Measurements from ENCODE around the gene MLPH.

Gene MLPH

GRCh38 chr2:237568121-237568660 lies 81.1 kb downstream of the MLPH start:
- DNase-seq (ENCODE audit: low read depth in 2 of 2): no peak

DNA sequence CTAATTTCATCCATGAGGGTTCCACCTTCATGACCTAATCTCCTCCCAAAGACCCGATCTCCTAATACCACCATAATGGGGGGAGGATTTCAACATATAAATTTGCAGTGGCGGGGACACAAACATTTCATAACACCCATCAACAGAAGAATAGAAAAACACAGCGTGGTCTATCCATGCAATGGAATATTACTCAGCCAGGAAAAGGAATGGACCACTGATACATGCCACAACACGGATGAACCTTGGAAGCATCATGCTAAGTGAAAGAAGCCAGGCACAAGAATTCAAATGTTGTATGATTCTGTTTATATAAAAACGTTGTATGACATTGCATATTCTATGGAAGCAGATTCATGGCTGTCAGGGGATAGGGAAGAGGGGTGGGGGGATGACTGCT lies 82.0 kb downstream of the MLPH start:
- DNase-seq (ENCODE audit: low read depth in 2 of 2): no peak

GRCh38 chr2:237569896-237570295 lies 82.8 kb downstream of the MLPH start:
- DNase-seq (ENCODE audit: low read depth in 2 of 2): no peak

DNA sequence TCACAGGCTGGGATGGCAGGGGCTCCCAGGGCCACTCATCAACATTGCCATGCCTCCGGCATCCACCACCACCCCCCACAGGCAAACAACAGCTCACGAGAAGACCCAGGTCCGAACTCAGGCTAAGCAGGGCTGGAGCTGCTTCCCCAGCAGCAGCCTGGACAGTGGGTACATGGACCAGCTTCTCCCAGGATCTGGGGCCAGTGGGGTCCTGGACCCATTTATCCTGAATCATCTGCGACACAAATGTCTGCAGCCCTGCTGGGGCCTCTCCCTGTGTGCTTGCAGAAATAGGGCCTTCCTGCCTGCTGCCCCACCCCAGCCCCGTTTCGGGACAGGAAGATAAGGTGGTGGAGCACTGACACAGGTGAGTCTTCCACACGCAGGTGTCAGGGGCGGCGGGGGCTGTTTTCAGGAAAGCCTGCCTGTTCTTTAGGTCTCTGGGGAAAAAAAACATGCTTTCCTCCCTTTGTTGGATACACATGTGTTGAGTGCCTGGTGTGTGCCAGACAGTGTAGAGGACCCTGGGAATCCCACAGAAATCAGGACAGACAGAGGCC lies 83.8 kb downstream of the MLPH start:
- DNase-seq (ENCODE audit: low read depth in 2 of 2): no peak

DNA sequence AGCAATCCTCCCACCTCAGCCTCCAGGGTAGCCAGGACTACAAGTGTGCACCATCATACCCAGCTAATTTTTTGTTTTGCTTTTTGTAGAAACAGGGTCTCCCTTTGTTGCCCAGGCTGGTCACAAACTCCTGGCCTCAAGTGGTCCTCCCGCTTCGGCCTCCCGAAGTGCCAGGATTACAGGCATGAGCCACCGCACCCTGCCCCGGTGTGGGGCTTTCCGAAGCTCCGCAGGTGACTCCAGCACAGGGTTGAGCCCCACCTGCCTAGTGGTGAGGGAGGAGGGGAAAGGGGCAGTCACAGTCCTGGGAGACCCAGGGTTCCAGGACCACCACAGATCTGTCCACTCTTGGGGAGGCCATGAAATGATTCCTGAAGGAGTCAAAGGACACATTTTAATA lies 84.5 kb downstream of the MLPH start:
- no peak for DNase-seq (ENCODE audit: low read depth in 2 of 2)

DNA sequence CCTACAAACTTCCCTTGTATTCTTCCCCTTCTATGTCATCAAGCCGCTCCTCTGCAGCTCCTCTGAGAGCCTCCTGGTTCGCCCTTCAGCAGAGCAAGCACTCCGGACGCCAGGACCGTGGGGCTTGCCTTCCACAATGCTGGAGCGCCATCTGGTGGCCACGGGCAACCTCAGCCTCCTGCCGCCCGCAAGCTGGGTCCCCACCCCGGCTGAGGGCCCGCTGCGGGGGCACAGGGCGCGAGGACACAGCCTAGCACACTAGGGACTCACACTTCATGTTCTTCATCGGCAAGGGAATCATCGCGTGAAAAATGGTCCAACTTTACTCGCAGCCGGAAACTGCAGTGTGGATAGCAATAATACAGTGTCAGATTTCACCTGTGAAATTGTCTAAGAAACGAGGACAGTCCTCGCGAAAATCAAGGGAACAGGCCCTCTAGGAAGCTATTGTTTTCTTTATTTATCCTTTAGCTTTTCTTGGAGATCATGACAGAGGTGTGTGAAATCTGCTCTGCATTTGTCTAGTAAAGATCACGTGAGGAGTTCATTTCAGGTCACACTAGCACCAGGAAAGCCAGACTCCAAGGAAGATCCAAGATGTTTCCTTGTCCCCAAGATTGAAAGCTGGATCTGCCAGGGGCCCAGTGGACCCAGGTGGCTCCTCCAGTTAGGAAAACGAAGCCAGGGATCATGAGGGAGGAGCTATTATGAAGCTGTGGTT lies 85.1 kb downstream of the MLPH start:
- DNase-seq (ENCODE audit: low read depth in 2 of 2): peak; percentile 76 to 78

DNA sequence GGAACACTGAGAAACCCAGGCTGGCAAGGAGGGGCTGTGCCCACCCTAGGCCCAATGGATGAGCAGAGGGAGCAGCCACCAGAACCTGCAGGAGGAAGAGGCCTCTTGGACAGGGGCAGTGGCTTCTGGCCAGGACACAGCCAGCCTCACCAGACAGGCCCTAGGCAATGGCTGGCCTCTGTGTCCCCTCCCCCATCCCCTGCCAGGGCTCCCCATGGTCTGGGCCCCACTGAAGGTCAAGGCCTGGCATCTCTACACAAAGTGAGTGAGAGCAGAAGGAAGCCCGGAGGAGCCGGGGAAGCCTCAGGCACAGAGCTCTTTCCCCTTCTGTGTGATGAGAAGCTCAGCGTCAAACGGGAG lies 85.7 kb downstream of the MLPH start:
- no peak for DNase-seq (ENCODE audit: low read depth in 2 of 2)

- no peak for DNase-seq (ENCODE audit: low read depth in 2 of 2)
These were observed 86.8 kb downstream of the MLPH start for GRCh38 chr2:237573721-237574415.

- DNase-seq (ENCODE audit: low read depth in 2 of 2): no peak
These were observed 87.4 kb downstream of the MLPH start for GRCh38 chr2:237574467-237574866.

DNA sequence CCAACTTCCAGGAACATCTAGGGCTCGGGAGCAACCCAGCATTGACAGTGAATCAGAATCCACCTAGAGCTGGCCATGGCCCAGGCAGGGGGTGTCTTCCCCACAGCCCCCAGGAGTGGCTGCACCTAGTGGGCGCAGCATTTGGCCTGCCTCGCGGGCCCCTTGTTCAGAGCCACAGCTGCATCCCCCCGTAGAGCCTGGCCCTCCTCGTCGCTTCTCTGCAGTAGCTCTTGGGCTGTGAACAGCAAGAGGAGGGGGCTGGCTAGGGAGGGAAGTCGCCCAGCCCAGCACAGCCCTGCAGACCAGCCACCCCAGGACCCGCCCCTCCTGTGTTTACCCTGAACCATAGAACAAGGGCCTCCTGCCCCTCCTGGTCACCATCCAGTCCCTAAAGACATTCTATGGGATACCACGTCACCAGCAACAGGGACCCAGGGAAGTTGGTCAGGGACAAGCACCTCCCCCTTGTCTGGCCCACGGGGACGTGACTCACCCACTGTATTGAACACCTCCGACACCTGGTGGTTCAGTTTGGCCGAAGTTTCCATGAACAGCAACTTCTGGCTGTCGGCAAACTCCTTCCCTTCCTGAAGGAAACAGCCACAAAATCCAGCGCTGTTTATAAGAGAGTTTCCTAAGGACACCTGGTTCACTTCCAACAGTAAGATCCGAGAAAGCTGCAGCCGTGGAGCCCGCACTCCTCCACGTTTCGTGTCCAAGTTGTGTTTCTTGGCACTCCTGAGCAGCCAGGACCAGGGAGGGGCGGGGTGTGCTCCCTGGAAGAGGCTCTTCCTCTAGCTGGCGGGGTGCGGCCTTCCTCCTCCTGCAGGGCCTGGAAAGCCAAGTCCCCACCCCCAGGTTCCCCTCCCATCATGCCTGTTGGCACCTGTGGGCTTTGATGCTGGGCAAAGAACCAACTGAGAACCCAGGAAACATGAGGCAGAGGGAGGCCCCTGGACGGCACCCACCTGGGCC lies 88.1 kb downstream of the MLPH start:
- no peak for DNase-seq (ENCODE audit: low read depth in 2 of 2)

DNA sequence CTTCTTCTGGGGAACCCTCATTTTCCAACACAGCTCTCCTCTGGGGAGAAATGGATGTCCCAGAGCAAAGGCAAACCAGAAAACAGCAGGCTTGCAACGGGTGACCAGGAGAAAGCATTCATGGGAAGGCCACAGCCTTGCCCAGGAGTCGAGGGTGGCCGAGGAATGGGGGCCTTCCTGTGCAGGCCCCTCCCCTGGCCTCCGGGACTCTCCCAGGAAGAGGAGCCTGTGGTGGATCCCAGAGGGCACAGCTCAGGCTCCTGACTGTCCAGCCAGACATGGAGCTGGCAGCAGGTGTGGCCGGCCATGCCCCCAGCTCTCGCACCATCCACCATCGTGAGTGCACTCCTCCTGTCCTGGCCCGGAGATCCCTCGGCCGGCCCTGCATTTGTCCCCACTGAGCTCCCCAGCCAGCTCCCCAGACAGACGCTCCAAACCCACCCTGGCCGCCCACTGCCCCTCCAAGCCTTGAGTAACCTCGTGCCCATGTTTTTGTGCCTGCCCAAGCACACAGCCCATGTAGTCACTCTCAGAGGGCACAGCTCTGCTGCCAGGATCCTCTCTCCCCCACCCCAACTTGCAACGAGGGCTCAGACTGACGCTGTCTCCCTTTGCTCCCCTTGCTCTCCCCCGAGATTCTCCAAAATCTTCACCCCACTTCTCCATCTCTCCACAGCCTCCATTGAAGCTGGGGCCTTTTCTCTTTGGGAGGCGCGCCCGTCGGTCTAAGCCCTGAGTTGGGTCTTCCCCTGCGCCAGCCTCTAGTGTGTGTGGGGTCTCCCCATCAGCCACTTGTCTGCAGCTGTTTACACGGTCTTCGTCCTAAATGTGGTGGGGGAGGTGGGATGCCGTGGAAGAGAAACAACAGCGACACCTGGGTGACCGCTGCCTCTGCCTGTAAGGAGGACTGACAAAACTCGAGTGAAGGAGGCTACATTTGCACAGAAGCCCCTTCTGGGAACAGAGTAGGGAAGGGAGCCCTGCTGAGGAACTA lies 89.1 kb downstream of the MLPH start:
- no peak for DNase-seq (ENCODE audit: low read depth in 2 of 2)

DNA sequence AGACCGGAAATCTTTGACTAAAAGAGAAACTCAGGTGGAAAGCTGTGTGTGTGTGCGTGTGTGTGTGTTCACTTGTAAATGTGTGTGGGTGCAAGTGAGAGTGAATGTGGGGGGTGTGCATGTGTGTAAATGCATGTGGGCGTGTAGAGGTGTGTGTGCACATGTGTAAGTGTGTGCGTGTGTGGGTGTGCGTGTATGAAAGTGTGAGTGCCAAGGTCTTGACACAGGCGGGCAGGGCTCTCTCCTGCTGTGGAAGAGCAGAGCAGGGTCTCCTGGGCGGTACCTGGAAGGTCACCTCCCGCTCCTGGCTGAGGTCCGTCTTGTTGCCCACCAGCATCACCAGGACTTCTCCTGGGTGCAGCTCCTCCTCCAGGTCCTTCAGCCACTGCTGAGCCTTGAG lies 89.9 kb downstream of the MLPH start:
- DNase-seq (ENCODE audit: low read depth in 2 of 2): no peak

DNA sequence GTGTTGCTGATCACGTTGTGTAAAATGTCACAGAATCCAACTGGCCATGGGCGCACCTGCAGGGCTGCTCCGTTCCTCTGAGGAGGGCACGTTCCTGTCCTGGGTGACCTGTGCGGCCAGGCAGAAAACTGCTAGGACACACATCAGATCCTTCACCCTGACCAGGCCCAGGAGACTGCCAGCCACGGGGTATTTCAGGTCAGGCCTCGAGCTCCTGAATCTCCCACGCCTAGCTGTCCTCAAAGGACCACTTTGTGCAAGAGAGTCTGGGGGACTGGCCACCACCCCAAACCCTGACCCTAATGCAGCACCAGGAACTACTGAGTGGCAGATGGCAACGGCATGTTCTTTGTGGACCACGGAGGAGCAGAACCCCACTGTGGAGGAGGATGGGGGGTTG lies 90.4 kb downstream of the MLPH start:
- DNase-seq (ENCODE audit: low read depth in 2 of 2): no peak

- no peak for DNase-seq (ENCODE audit: low read depth in 2 of 2)
These were observed 91.2 kb downstream of the MLPH start for GRCh38 chr2:237577956-237578870.

DNA sequence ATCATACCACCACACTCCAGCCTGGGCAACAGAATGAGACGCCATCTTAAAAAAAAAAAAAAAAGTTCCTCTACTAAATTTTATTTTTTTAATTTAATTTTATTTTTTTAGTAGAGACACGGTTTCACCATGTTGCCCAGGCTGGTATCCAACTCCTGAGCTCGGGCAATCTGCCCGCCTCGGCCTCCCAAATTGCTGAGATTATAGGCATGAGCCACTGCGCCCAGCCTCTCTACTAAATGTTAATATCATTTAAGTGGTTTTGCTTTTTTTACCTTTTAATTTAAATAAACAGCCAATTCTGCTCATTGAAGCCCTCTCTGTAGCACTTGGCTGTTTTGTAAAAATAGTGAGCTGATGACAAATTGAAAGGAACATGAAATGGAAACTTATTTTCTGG lies 94.3 kb downstream of the MLPH start:
- no peak for DNase-seq (ENCODE audit: low read depth in 2 of 2)

GRCh38 chr2:237581751-237582746 lies 95.0 kb downstream of the MLPH start:
- DNase-seq (ENCODE audit: low read depth in 2 of 2): peak in 1 of 2 experiments; percentile 34

DNA sequence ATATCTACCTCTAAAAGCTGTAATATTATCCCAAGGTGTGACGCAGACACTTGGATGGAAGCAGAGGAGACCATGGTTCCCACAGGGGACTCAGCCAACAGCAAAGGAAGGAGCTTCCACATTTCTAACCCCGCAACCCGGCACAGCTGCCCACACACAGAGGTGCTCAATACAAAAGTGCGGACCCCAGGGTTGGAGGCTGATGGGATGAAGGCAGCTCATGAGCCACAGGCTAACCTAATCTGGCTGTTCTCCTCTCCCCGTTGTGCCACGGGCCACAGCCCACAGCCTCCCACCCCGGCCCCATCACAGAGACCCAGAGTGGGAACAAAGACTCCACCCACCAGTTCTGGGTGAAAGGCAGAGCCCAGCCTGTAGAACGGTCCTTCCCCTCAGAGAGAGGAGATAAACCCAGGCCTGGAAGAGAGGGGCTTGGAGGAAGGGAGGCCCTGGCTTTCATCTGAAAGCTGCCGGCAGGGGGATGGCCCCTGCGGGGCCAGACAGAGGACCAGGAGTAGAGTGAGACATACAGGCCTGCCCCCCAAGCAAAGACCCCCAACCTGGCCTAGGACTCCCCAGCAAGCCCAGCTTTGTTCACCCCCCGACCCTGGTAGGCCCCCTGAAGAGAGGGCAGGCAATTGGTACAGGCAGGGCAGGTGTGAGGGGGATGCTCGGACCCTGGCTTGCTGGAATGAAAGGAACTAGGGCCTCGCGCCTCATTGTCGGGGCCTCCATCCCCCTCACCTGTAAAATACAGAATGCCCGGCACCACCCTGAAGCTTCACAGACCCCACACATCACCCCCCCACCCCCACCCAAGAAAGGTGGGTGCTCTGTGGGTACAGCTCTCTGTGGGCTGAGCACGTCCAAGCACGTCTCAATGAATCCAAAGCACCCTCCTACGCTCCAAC lies 96.6 kb downstream of the MLPH start:
- no peak for DNase-seq (ENCODE audit: low read depth in 2 of 2)

Measured in fibroblast of skin of left quadriceps (primary cell).